ENCODE results near the gene SCN9A.

SCN9A gene

GRCh38 chr2:166394245-166394644, 18.5 kb upstream of the SCN9A start:
- no peak overlapping the region for H3K14ac ChIP-seq (ENCODE audit: low read length in 2 of 2)
- no peak overlapping the region for H4K91ac ChIP-seq (ENCODE audit: low read length)
- H3K4me1 ChIP-seq (ENCODE audit: control insufficient read depth, insufficient read depth, low read depth, low read length), result no peaks in the 10 kb centered on the region
- no peak for DNase-seq
- no peak overlapping the region for H3K4me3 ChIP-seq (ENCODE audit: insufficient read depth in 1 of 2, low read depth in 1 of 2, low read length in 2 of 2)
- H2AFZ ChIP-seq (ENCODE audit: low read depth, low read length), result no peak overlapping the region
- H4K8ac ChIP-seq (ENCODE audit: low read length), result no peak overlapping the region
- no peak overlapping the region for H2BK15ac ChIP-seq (ENCODE audit: low read depth, poor library complexity, severe bottlenecking)
- H3K23ac ChIP-seq (ENCODE audit: low read length in 2 of 2), result no peak overlapping the region
- no peaks in the 10 kb centered on the region for H3K9me3 ChIP-seq (ENCODE audit: control insufficient read depth, low read length)
- H3K4me2 ChIP-seq (ENCODE audit: low read length, poor library complexity, severe bottlenecking), result no peak overlapping the region
- H2BK120ac ChIP-seq (ENCODE audit: low read depth, low read length), result no peak overlapping the region
- no peak overlapping the region for H3K9ac ChIP-seq (ENCODE audit: low read length)
- H2AK5ac ChIP-seq (ENCODE audit: low read length, severe bottlenecking), result no peak overlapping the region
- no peaks in the 10 kb centered on the region for H3K27me3 ChIP-seq (ENCODE audit: control insufficient read depth in 1 of 2, insufficient read depth in 1 of 2, low read length in 2 of 2)
- H3K36me3 ChIP-seq (ENCODE audit: control insufficient read depth in 1 of 2, insufficient read depth in 2 of 2, low read depth in 1 of 2, low read length in 2 of 2), result no peaks in the 10 kb centered on the region
- no peak overlapping the region for H3K18ac ChIP-seq (ENCODE audit: low read depth in 1 of 2, low read length in 2 of 2)
- WGBS, result 90% methylated on average over 1 of the region's 1 CpG
- H3K27ac ChIP-seq (ENCODE audit: low read length, poor library complexity, severe bottlenecking), result no peak overlapping the region
- no peak overlapping the region for H2BK5ac ChIP-seq (ENCODE audit: low read depth, low read length, poor library complexity, severe bottlenecking)
- no peaks in the 10 kb centered on the region for H3K79me1 ChIP-seq (replicated peaks; ENCODE audit: low read length, poor library complexity, severe bottlenecking)
- H3K4ac ChIP-seq (ENCODE audit: low read depth in 1 of 2, low read length in 2 of 2), result no peak overlapping the region
- no peak overlapping the region for H2BK12ac ChIP-seq (ENCODE audit: low read length in 2 of 2)

GRCh38 chr2:166393008-166393407, 17.3 kb upstream of the SCN9A start:
- Histone ChIP-seq H3K14ac (ENCODE audit: low read length in 2 of 2) (no peak overlapping the region), H2BK15ac (ENCODE audit: low read depth, poor library complexity, severe bottlenecking) (no peak overlapping the region)
- 82% methylated on average over 2 of the region's 3 CpGs for WGBS

GRCh38 chr2:166388481-166389070, 12.8 kb upstream of the SCN9A start:
- H2AFZ ChIP-seq (ENCODE audit: low read depth, low read length), result no peak overlapping the region
- H3K79me1 ChIP-seq (replicated peaks; ENCODE audit: low read length, poor library complexity, severe bottlenecking), result no peaks in the 10 kb centered on the region
- no peaks in the 10 kb centered on the region for H3K27me3 ChIP-seq (ENCODE audit: control insufficient read depth in 1 of 2, insufficient read depth in 1 of 2, low read length in 2 of 2)
- DNase-seq, result no peak
- no peak overlapping the region for H3K23ac ChIP-seq (ENCODE audit: low read length in 2 of 2)
- no peak overlapping the region for H3K27ac ChIP-seq (ENCODE audit: low read length, poor library complexity, severe bottlenecking)
- no peak overlapping the region for H3K4me3 ChIP-seq (ENCODE audit: insufficient read depth in 1 of 2, low read depth in 1 of 2, low read length in 2 of 2)
- no peak overlapping the region for H4K8ac ChIP-seq (ENCODE audit: low read length)
- no peak overlapping the region for H2AK5ac ChIP-seq (ENCODE audit: low read length, severe bottlenecking)
- no peak overlapping the region for H3K14ac ChIP-seq (ENCODE audit: low read length in 2 of 2)
- H4K91ac ChIP-seq (ENCODE audit: low read length), result no peak overlapping the region
- H3K9me3 ChIP-seq (ENCODE audit: control insufficient read depth, low read length), result no peaks in the 10 kb centered on the region
- H3K18ac ChIP-seq (ENCODE audit: low read depth in 1 of 2, low read length in 2 of 2), result no peak overlapping the region
- H2BK120ac ChIP-seq (ENCODE audit: low read depth, low read length), result no peak overlapping the region
- no peak overlapping the region for H2BK5ac ChIP-seq (ENCODE audit: low read depth, low read length, poor library complexity, severe bottlenecking)
- no peak overlapping the region for H3K4ac ChIP-seq (ENCODE audit: low read depth in 1 of 2, low read length in 2 of 2)
- H3K9ac ChIP-seq (ENCODE audit: low read length), result no peak overlapping the region
- WGBS, result 70% methylated on average over 3 of the region's 3 CpGs
- H2BK12ac ChIP-seq (ENCODE audit: low read length in 2 of 2), result no peak overlapping the region
- no peaks in the 10 kb centered on the region for H3K4me1 ChIP-seq (ENCODE audit: control insufficient read depth, insufficient read depth, low read depth, low read length)
- no peaks in the 10 kb centered on the region for H3K36me3 ChIP-seq (ENCODE audit: control insufficient read depth in 1 of 2, insufficient read depth in 2 of 2, low read depth in 1 of 2, low read length in 2 of 2)
- no peak overlapping the region for H3K4me2 ChIP-seq (ENCODE audit: low read length, poor library complexity, severe bottlenecking)
- H2BK15ac ChIP-seq (ENCODE audit: low read depth, poor library complexity, severe bottlenecking), result no peak overlapping the region

More at GRCh38 chr2:166393008-166393407, 17.3 kb upstream of the SCN9A start:
- Histone ChIP-seq H2BK12ac (ENCODE audit: low read length in 2 of 2) (no peak overlapping the region), H3K9ac (ENCODE audit: low read length) (no peak overlapping the region), H2BK5ac (ENCODE audit: low read depth, low read length, poor library complexity, severe bottlenecking) (no peak overlapping the region), H2AK5ac (ENCODE audit: low read length, severe bottlenecking) (no peak overlapping the region), H2AFZ (ENCODE audit: low read depth, low read length) (no peak overlapping the region), H3K27ac (ENCODE audit: low read length, poor library complexity, severe bottlenecking) (no peak overlapping the region), H3K4me3 (ENCODE audit: insufficient read depth in 1 of 2, low read depth in 1 of 2, low read length in 2 of 2) (no peak overlapping the region), H3K18ac (ENCODE audit: low read depth in 1 of 2, low read length in 2 of 2) (no peak overlapping the region), H4K91ac (ENCODE audit: low read length) (no peak overlapping the region), H3K9me3 (ENCODE audit: control insufficient read depth, low read length) (no peaks in the 10 kb centered on the region), H3K4me1 (ENCODE audit: control insufficient read depth, insufficient read depth, low read depth, low read length) (no peaks in the 10 kb centered on the region), H2BK120ac (ENCODE audit: low read depth, low read length) (no peak overlapping the region), H3K79me1 (replicated peaks; ENCODE audit: low read length, poor library complexity, severe bottlenecking) (no peaks in the 10 kb centered on the region), H3K23ac (ENCODE audit: low read length in 2 of 2) (no peak overlapping the region), H3K27me3 (ENCODE audit: control insufficient read depth in 1 of 2, insufficient read depth in 1 of 2, low read length in 2 of 2) (no peaks in the 10 kb centered on the region), H4K8ac (ENCODE audit: low read length) (no peak overlapping the region), H3K4ac (ENCODE audit: low read depth in 1 of 2, low read length in 2 of 2) (no peak overlapping the region), H3K4me2 (ENCODE audit: low read length, poor library complexity, severe bottlenecking) (no peak overlapping the region), H3K36me3 (ENCODE audit: control insufficient read depth in 1 of 2, insufficient read depth in 2 of 2, low read depth in 1 of 2, low read length in 2 of 2) (no peaks in the 10 kb centered on the region)
- DNase-seq, result no peak

DNA sequence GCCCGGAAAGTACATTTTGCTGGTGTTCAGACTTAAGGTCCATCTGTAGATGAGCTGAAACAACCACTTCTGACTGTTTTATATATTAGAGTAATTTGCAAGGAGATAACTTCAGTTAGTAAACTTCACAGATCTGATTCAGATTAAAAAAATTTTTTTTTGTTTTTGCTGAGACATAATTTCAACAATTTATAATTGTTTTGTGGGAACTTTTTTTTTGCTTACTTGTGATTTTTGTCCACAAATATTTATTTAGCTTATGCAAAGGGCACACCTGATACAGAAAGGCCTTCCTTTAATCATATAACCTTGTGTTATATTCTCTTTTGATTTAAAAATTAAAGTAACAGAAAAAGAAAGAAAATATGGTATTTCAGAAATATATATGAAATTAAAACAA, 9.6 kb upstream of the SCN9A start:
- Histone ChIP-seq H3K9ac (ENCODE audit: low read length) (no peak overlapping the region), H3K9me3 (ENCODE audit: control insufficient read depth, low read length) (no peaks in the 10 kb centered on the region), H3K27ac (ENCODE audit: low read length, poor library complexity, severe bottlenecking) (no peak overlapping the region), H4K8ac (ENCODE audit: low read length) (no peak overlapping the region), H3K36me3 (ENCODE audit: control insufficient read depth in 1 of 2, insufficient read depth in 2 of 2, low read depth in 1 of 2, low read length in 2 of 2) (no peaks in the 10 kb centered on the region), H2BK12ac (ENCODE audit: low read length in 2 of 2) (no peak overlapping the region), H3K18ac (ENCODE audit: low read depth in 1 of 2, low read length in 2 of 2) (no peak overlapping the region), H3K4me1 (ENCODE audit: control insufficient read depth, insufficient read depth, low read depth, low read length) (peaks cover 1% of the 10 kb centered on the region), H2BK5ac (ENCODE audit: low read depth, low read length, poor library complexity, severe bottlenecking) (no peak overlapping the region), H3K4me3 (ENCODE audit: insufficient read depth in 1 of 2, low read depth in 1 of 2, low read length in 2 of 2) (no peak overlapping the region), H3K23ac (ENCODE audit: low read length in 2 of 2) (no peak overlapping the region), H3K4me2 (ENCODE audit: low read length, poor library complexity, severe bottlenecking) (no peak overlapping the region), H2BK120ac (ENCODE audit: low read depth, low read length) (no peak overlapping the region), H3K27me3 (ENCODE audit: control insufficient read depth in 1 of 2, insufficient read depth in 1 of 2, low read length in 2 of 2) (no peaks in the 10 kb centered on the region), H2BK15ac (ENCODE audit: low read depth, poor library complexity, severe bottlenecking) (no peak overlapping the region), H3K79me1 (replicated peaks; ENCODE audit: low read length, poor library complexity, severe bottlenecking) (no peaks in the 10 kb centered on the region), H2AFZ (ENCODE audit: low read depth, low read length) (no peak overlapping the region), H4K91ac (ENCODE audit: low read length) (no peak overlapping the region), H3K4ac (ENCODE audit: low read depth in 1 of 2, low read length in 2 of 2) (no peak overlapping the region), H2AK5ac (ENCODE audit: low read length, severe bottlenecking) (no peak overlapping the region), H3K14ac (ENCODE audit: low read length in 2 of 2) (no peak overlapping the region)
- 100% methylated on average over 1 of the region's 1 CpG for WGBS
- DNase-seq, result no peak

Measured in mesenchymal stem cell (in vitro differentiated cells and primary cell).